Natural killer cell (primary cell): Measurements from ENCODE around the gene SMCHD1. TPM values are rescaled to one million over a fixed set of nuclear protein-coding genes. Genes with fewer than 3 reads are reported as not detected.

Source experiments
- ATAC-seq, 3 donors: fragments of 150-1000 bp in 2 of 3; fragments of 200-7000 bp in 1 of 3; cut with Tn5 transposase; 1 replicate in 1 of 3; 2 replicates in 2 of 3; pipeline ENCODE4 v1.10.0; 2021; ENCODE audit warnings: mild to moderate bottlenecking in 2 of 3, moderate library complexity in 2 of 3
- DNase-seq, 2 donors: peaks; one replicate each; pipeline versions ENCODE4 v3.0.0 to v3.0.0-alpha.2; 2013 to 2021; ENCODE audit warnings: mixed read lengths in 1 of 2
- H3K27ac ChIP-seq: one replicate; pipeline ENCODE4 v1.5.1; 2013; ENCODE audit warnings: mild to moderate bottlenecking, low read length
- H3K27me3 ChIP-seq: one replicate; pipeline ENCODE4 v1.6.1; 2013; ENCODE audit warnings: low read length; ENCODE audit not compliant: control insufficient read depth, insufficient read depth
- H3K36me3 ChIP-seq: one replicate; pipeline ENCODE4 v1.6.1; 2013; ENCODE audit warnings: low read length; ENCODE audit not compliant: control insufficient read depth, insufficient read depth
- H3K4me1 ChIP-seq: one replicate; pipeline ENCODE4 v1.6.1; 2013; ENCODE audit warnings: low read length; ENCODE audit not compliant: control insufficient read depth, insufficient read depth
- H3K4me3 ChIP-seq: one replicate; pipeline ENCODE4 v1.5.1; 2013; ENCODE audit warnings: low read length
- H3K9me3 ChIP-seq: one replicate; pipeline ENCODE4 v1.6.1; 2013; ENCODE audit warnings: low read length; ENCODE audit not compliant: control insufficient read depth, insufficient read depth
- H3K27ac Mint-ChIP-seq, 2 donors: one replicate each; pipeline ENCODE4 v1.8.0; 2022; ENCODE audit warnings: mild to moderate bottlenecking in 2 of 2, mixed read lengths in 2 of 2, moderate library complexity in 1 of 2
- H3K27me3 Mint-ChIP-seq, 2 donors: one replicate each; pipeline ENCODE4 v1.8.0; 2022; ENCODE audit warnings: low read depth in 2 of 2, mixed read lengths in 2 of 2
- H3K36me3 Mint-ChIP-seq: one replicate; pipeline ENCODE4 v1.8.0; 2022; ENCODE audit warnings: mixed read lengths
- H3K4me1 Mint-ChIP-seq, 2 donors: one replicate each; pipeline ENCODE4 v1.8.0; 2022; ENCODE audit warnings: mixed read lengths in 2 of 2
- H3K4me3 Mint-ChIP-seq: one replicate; pipeline ENCODE4 v1.8.0; 2022; ENCODE audit warnings: mild to moderate bottlenecking, moderate library complexity, mixed read lengths
- H3K9me3 Mint-ChIP-seq, 2 donors: one replicate each; pipeline ENCODE4 v1.8.0; 2022; ENCODE audit warnings: mixed read lengths in 2 of 2
- WGBS: methylation state at CpG from one replicate; pipeline ENCODE4 v1.1.7; 2013; ENCODE audit warnings: missing lambda C conversion rate; ENCODE audit not compliant: insufficient coverage; 5-methylcytosine and 5-hydroxymethylcytosine counted together
- intact Hi-C: fragments of 100-400 bp; cut with micrococcal nuclease; formaldehyde crosslinking; loops from one replicate; pipeline ENCODE4 v1.14.2; 2022
- total RNA-seq, 4 donors: library from RNA; stranded (reverse); fragments of 120-200 nt in 1 of 4; gene quantifications; one replicate each; pipeline versions ENCODE4 v1.2.3 to v1.2.4, GENCODE V29; 2013 to 2022
- TF ChIP-seq, protein P1 (sequence below): fragments of 200-600 bp; IDR thresholded peaks from one replicate; pipeline ENCODE4 v1.8.0; 2022; ENCODE audit warnings: antibody characterized with exemption

SMCHD1 gene
- total RNA-seq, 3 donors from 2014 or later (not counting 1 experiment from before 2014, with no cell fraction given), result 200 to 240 (median 203) TPM

DNA sequence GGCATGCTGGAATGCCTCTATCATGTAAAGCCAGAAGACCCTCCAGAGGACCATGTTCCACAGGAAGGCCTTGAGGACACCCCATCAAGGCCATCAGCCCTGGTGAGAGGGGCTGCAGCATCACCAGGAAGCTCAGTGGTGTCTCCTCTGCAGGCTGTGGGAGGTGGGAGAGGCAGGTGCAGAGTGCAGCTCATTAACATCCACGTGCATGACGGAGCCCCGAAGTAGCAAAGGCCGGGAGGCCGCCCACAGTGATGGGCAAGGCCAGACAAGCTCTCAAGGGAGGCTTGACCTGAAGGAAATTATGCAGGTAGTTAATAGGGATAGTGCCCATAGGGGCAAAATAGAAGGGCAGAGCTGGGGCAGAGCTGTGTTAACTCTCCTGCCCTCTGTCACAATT is 30.3 kb upstream of the SMCHD1 start:
- WGBS, result 85% methylated on average over 5 of the region's 5 CpGs

DNA sequence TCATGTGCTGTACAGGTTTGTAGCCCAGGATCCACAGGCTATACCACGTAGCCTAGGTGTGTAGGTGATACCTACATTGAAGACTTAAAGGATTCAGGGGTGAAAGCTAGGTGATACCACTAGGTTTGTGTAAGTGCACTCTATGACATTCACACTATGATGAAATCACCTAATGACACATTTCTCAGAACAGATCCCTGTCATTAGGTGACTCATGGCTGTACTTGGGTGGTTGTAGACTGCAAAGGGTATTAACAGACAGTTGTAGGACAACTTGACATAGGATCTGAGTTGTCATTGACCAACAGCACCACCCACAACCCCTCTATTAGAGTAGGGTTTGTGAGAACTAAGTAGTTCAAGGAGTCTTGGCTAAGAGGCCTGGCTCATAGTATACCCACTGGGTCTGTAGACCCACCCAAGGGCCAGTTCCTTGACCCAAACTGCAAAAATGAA is 27.7 kb upstream of the SMCHD1 start:
- Mint-ChIP-seq H3K9me3 (no peaks in the 10 kb centered on the region), H3K4me1 (peaks cover 0 to 4% of the 10 kb centered on the region in 2 donors), H3K27me3 (no peaks in the 10 kb centered on the region), H3K27ac (no peak overlapping the region), H3K36me3 (no peaks in the 10 kb centered on the region), H3K4me3 (no peak overlapping the region)
- Histone ChIP-seq H3K4me3 (no peak overlapping the region), H3K27me3 (no peaks in the 10 kb centered on the region), H3K36me3 (no peaks in the 10 kb centered on the region), H3K4me1 (no peaks in the 10 kb centered on the region), H3K27ac (no peak overlapping the region), H3K9me3 (no peaks in the 10 kb centered on the region)
- DNase-seq, result no peak
- TF ChIP-seq, protein P1, sequence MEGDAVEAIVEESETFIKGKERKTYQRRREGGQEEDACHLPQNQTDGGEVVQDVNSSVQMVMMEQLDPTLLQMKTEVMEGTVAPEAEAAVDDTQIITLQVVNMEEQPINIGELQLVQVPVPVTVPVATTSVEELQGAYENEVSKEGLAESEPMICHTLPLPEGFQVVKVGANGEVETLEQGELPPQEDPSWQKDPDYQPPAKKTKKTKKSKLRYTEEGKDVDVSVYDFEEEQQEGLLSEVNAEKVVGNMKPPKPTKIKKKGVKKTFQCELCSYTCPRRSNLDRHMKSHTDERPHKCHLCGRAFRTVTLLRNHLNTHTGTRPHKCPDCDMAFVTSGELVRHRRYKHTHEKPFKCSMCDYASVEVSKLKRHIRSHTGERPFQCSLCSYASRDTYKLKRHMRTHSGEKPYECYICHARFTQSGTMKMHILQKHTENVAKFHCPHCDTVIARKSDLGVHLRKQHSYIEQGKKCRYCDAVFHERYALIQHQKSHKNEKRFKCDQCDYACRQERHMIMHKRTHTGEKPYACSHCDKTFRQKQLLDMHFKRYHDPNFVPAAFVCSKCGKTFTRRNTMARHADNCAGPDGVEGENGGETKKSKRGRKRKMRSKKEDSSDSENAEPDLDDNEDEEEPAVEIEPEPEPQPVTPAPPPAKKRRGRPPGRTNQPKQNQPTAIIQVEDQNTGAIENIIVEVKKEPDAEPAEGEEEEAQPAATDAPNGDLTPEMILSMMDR, result no peak
- 100% methylated on average over 1 of the region's 1 CpG for WGBS
- ATAC-seq, result peak; percentile 26 to 64 (median 48)
- intact Hi-C loops, result no loop called here

More for the DNA sequence above, 30.3 kb upstream of the SMCHD1 start:
- Mint-ChIP-seq H3K36me3 (no peaks in the 10 kb centered on the region), H3K27ac (no peak overlapping the region), H3K27me3 (no peaks in the 10 kb centered on the region), H3K4me3 (no peak overlapping the region), H3K9me3 (no peaks in the 10 kb centered on the region), H3K4me1 (peaks cover 0 to 4% of the 10 kb centered on the region in 2 donors)
- TF ChIP-seq, protein P1, result no peak
- no peak overlapping the region for H3K4me3 ChIP-seq
- intact Hi-C loops, result no loop called here
- no peaks in the 10 kb centered on the region for H3K36me3 ChIP-seq
- no peak overlapping the region for H3K27ac ChIP-seq
- DNase-seq, result no peak
- no peaks in the 10 kb centered on the region for H3K4me1 ChIP-seq
- ATAC-seq, result no peak
- no peaks in the 10 kb centered on the region for H3K27me3 ChIP-seq
- H3K9me3 ChIP-seq, result no peaks in the 10 kb centered on the region

DNA sequence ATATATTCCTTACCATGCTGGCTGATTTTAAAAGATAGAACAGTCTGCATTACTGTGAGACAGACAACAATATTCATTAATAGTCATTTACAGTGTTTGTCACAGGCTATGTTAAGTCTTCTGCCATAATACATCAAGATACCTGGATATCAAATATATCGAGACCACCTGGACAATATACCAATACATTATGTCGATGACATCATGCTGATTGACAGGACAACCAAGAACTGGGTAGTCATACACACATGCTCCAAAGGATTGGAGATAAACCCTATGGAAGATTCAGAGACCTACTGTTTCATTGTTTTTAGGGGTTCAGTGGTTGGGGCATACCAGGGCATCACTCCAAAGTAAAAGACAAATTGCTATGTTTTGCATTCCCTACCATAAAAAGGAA is 26.5 kb upstream of the SMCHD1 start:
- WGBS, result 100% methylated on average over 2 of the region's 2 CpGs

More for the DNA sequence above, 26.5 kb upstream of the SMCHD1 start:
- Mint-ChIP-seq H3K4me1 (peaks cover 0 to 4% of the 10 kb centered on the region in 2 donors), H3K4me3 (no peak overlapping the region), H3K27me3 (no peaks in the 10 kb centered on the region), H3K36me3 (no peaks in the 10 kb centered on the region), H3K9me3 (no peaks in the 10 kb centered on the region), H3K27ac (no peak overlapping the region)
- Histone ChIP-seq H3K9me3 (no peaks in the 10 kb centered on the region), H3K4me1 (no peaks in the 10 kb centered on the region), H3K4me3 (no peak overlapping the region), H3K27me3 (no peaks in the 10 kb centered on the region), H3K27ac (no peak overlapping the region), H3K36me3 (no peaks in the 10 kb centered on the region)
- no peak for ATAC-seq
- no peak for DNase-seq
- TF ChIP-seq, protein P1, result no peak
- intact Hi-C loops, result no loop called here
